Heart left ventricle (tissue), 16 donors: Measurements from ENCODE around the gene REXO5. TPM values are rescaled to one million over a fixed set of nuclear protein-coding genes. Genes with fewer than 3 reads are reported as not detected.
A peak's percentile ranks its signal among the peaks of the same experiment; 100 is the strongest.

Experiments
- ATAC-seq, 4 donors: fragments of 200-7000 bp; cut with Tn5 transposase; one replicate each; pipeline ENCODE4 v1.9.1; 2020 to 2022; ENCODE audit warnings: moderate library complexity in 4 of 4, mild to moderate bottlenecking in 3 of 4, moderate number of reproducible peaks in 1 of 4
- DNase-seq, 5 donors: peaks; one replicate each; pipeline ENCODE4 v3.0.0-alpha.2; 2020
- H3K27ac ChIP-seq, 12 donors: fragments of 200-600 bp; sonication (generic) in 4 of 12; one replicate each; pipeline versions ENCODE4 v1.5.0 to v1.8.0; 2016 to 2022; ENCODE audit warnings: mild to moderate bottlenecking in 2 of 12
- H3K27me3 ChIP-seq, 9 donors: fragments of 200-600 bp; sonication (generic) in 2 of 9; one replicate each; pipeline versions ENCODE4 v1.5.1 to v1.8.0; 2016 to 2022; ENCODE audit warnings: mild to moderate bottlenecking in 3 of 9
- H3K36me3 ChIP-seq, 9 donors: fragments of 200-600 bp; sonication (generic) in 2 of 9; one replicate each; pipeline versions ENCODE4 v1.5.0 to v1.8.0; 2018 to 2022; ENCODE audit warnings: mild to moderate bottlenecking in 2 of 9
- H3K4me1 ChIP-seq, 12 donors: fragments of 200-600 bp; sonication (generic) in 4 of 12; one replicate each; pipeline versions ENCODE4 v1.5.0 to v1.8.0; 2016 to 2022; ENCODE audit warnings: mild to moderate bottlenecking in 3 of 12
- H3K4me3 ChIP-seq, 12 donors: fragments of 200-600 bp; sonication (generic) in 4 of 12; one replicate each; pipeline versions ENCODE4 v1.5.0 to v1.8.0; 2017 to 2022; ENCODE audit warnings: mild to moderate bottlenecking in 9 of 12, moderate library complexity in 4 of 12
- H3K9me3 ChIP-seq, 12 donors: fragments of 200-600 bp; sonication (generic) in 4 of 12; one replicate each; pipeline versions ENCODE4 v1.5.0 to v1.8.0; 2016 to 2022; ENCODE audit warnings: mild to moderate bottlenecking in 1 of 12
- POLR2A ChIP-seq, 2 donors: fragments of 450-650 bp; IDR thresholded peaks; one replicate each; pipeline ENCODE4 v1.6.1; 2017; ENCODE audit warnings: antibody characterized with exemption in 2 of 2, mild to moderate bottlenecking in 2 of 2, moderate library complexity in 2 of 2
- WGBS, 4 donors: extraction: QIAGEN DNeasy Blood & Tissue Kit in 2 of 4; methylation state at CpG; one replicate each; pipeline versions ENCODE4 v1.1.5 to v1.1.7; 2013 to 2018; 5-methylcytosine and 5-hydroxymethylcytosine counted together
- intact Hi-C, 10 donors: fragments of 100-400 bp; cut with DNase I; formaldehyde crosslinking; loops; one replicate each; pipeline versions ENCODE4 v1.11.1 to v1.14.2; 2022
- polyA plus RNA-seq, 2 donors: library from polyadenylated mRNA; stranded (reverse); fragments of 200-250 nt; gene quantifications; one replicate each; pipeline ENCODE4 v1.2.3, GENCODE V29; 2013
- total RNA-seq, 9 donors: library from RNA; depleted of rRNA in 2 of 9; stranded (reverse); fragments of >200 nt in 2 of 9; fragmentation: NEBNext Ultra II Directional in 3 of 9; extraction: Animal tissue kit (Norgen Biotek cat#: 25700) in 3 of 9; gene quantifications; one replicate each; pipeline versions ENCODE4 v1.1.0 to v1.2.4, GENCODE V29; 2016 to 2023
- TF ChIP-seq, protein P1 (sequence below), 12 donors: fragments of 200-600 bp; sonication (generic) in 4 of 12; IDR thresholded peaks; one replicate each; pipeline versions ENCODE4 v1.5.0 to v1.8.0; 2018 to 2022; ENCODE audit warnings: antibody characterized with exemption in 12 of 12, mild to moderate bottlenecking in 5 of 12
- donor health status: ischemic (EF 13 %, LVEDD 7.1; RV severe dilation, severe dysfunction).
- donor health status: healthy with polysubstance abuse.
- donor health status: DM: no; HTN: yes; CAD: no.
- donor health status: DM: no; HTN: no; CAD: no.
- donor health status: ischemic (EF 25% LVEDD 6.9; RV normal size, moderate dysfunction).
- donor health status: ischemic (EF 25% LVEDD 5.7; RV mildly dilated, moderate dysfunction).
- donor health status: healthy.
- donor health status: DM: yes; HTN: yes; CAD: no.
- donor health status: ischemic (EF 35%, LVEDD 5.7; RV mildly dilated, moderate dysfunction).
- donor health status: nonischemic (EF 11% LVEDD 7.7; RV severe dilation, severe dysfunction).
- donor health status: DM: yes; HTN: yes; CAD: no.
- donor health status: PGD.
- donor health status: ischemic (EF 29% LVEDD 5.4; RV normal size, mild dysfunction).
- donor health status: nonischemic (EF 23%, LVEDD 6.1; RV moderate dilation, normal function).

The REXO5 gene
- total and polyA plus RNA-seq, 11 donors, result 1.6 to 7.5 (median 3.5) TPM

- H3K36me3 ChIP-seq, result peaks cover 0 to 16% (median 0%) of the 10 kb centered on the region in 9 donors
- H3K27me3 ChIP-seq, result no peaks in the 10 kb centered on the region
- ATAC-seq (no peak), DNase-seq (no peak)
- intact Hi-C loops, result no loop called here
- peaks cover 0 to 76% (median 29%) of the 10 kb centered on the region in 12 donors for H3K4me1 ChIP-seq
- no peaks in the 10 kb centered on the region for H3K9me3 ChIP-seq
- peak overlapping the region in 3 of 12 donors; percentile 14 to 64 (median 19) for H3K27ac ChIP-seq
- no peak overlapping the region for H3K4me3 ChIP-seq
- TF ChIP-seq POLR2A (IDR thresholded peaks at IDR 0.05), result no peak
- TF ChIP-seq, protein P1, sequence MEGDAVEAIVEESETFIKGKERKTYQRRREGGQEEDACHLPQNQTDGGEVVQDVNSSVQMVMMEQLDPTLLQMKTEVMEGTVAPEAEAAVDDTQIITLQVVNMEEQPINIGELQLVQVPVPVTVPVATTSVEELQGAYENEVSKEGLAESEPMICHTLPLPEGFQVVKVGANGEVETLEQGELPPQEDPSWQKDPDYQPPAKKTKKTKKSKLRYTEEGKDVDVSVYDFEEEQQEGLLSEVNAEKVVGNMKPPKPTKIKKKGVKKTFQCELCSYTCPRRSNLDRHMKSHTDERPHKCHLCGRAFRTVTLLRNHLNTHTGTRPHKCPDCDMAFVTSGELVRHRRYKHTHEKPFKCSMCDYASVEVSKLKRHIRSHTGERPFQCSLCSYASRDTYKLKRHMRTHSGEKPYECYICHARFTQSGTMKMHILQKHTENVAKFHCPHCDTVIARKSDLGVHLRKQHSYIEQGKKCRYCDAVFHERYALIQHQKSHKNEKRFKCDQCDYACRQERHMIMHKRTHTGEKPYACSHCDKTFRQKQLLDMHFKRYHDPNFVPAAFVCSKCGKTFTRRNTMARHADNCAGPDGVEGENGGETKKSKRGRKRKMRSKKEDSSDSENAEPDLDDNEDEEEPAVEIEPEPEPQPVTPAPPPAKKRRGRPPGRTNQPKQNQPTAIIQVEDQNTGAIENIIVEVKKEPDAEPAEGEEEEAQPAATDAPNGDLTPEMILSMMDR (IDR thresholded peaks at IDR 0.05), result no peak
- WGBS, 4 donors, result 71 to 78% (median 76%) methylated on average over 5 of the region's 5 CpGs
Measured at GRCh38 chr16:20883554-20884239, 77.4 kb downstream of the REXO5 start.

DNA sequence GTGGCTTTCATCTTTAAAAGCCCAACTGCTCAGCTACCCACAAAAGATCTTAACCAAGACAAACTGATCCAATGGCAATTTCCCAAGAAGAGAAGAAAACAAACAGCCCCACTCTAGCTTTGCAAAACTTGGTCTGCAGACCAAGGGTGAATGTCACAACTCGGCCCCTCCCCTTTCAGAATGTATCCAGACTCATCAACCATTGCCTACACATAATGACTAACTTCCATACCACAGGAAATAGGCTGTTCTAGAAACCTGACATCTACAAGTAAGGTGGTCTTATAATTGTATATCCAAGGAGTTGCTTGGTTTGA lies 77.9 kb downstream of the REXO5 start:
- Histone ChIP-seq H3K36me3 (peaks cover 0 to 16% (median 0%) of the 10 kb centered on the region in 9 donors), H3K4me3 (no peak overlapping the region), H3K4me1 (peaks cover 0 to 71% (median 24%) of the 10 kb centered on the region in 12 donors), H3K27me3 (no peaks in the 10 kb centered on the region), H3K27ac (peak overlapping the region in 3 of 12 donors; percentile 14 to 64 (median 19)), H3K9me3 (no peaks in the 10 kb centered on the region)
- DNase-seq (no peak), ATAC-seq (no peak)
- intact Hi-C loops, result no loop called here
- no peak for TF ChIP-seq POLR2A (IDR thresholded peaks at IDR 0.05)
- TF ChIP-seq, protein P1 (IDR thresholded peaks at IDR 0.05), result no peak
- WGBS, 4 donors, result 88 to 100% (median 95%) methylated on average over 1 of the region's 1 CpG

DNA sequence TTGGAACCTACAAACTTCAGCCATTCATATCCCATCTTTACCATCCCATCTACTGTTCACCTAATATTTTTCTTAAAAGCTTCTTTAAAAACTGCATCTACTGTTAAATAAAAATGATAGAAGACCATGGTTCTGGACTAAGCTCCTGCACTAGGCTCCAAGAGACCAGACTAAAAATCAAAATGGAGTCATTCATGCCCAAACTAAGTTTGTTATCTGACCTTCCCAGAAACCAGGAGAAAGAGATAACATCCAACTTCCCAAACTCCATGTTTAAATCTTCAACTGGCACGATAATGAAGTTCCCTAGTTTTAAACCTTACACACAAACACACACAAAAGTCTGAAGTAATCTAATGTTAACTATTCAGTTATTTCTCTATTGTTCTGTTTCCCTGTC lies 80.0 kb downstream of the REXO5 start:
- H3K4me1 ChIP-seq, result peaks cover 0 to 67% (median 16%) of the 10 kb centered on the region in 12 donors
- WGBS, 4 donors, result 0 to 80% (median 39%) methylated on average over 1 of the region's 1 CpG
- no peak for TF ChIP-seq POLR2A (IDR thresholded peaks at IDR 0.05)
- TF ChIP-seq, protein P1 (IDR thresholded peaks at IDR 0.05), result no peak
- ATAC-seq, result no peak
- H3K27ac ChIP-seq, result no peak overlapping the region
- no peak for DNase-seq
- H3K9me3 ChIP-seq, result no peaks in the 10 kb centered on the region
- no peaks in the 10 kb centered on the region for H3K27me3 ChIP-seq
- no peak overlapping the region for H3K4me3 ChIP-seq
- peaks cover 0 to 27% (median 0%) of the 10 kb centered on the region in 9 donors for H3K36me3 ChIP-seq
- intact Hi-C loops, result no loop called here

DNA sequence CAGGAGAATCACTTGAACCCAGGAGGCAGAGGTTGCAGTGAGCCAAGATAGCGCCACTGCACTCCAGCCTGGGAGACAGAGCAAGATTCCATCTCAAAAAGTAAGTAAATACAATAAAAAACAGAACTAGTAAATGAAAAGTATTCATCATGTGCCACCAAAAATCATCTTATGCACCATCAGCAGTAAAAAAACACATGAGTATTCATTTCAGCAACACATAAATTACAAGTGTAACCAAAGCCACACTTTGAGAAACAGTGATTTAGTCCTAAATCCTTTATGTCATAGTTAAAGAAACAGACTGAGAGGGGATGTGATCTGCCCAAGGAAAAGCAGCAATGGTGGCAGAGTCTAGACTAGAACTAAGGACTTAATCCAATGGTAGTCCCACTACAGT lies 80.9 kb downstream of the REXO5 start:
- no peak overlapping the region for H3K4me3 ChIP-seq
- DNase-seq (no peak), ATAC-seq (no peak)
- H3K36me3 ChIP-seq, result peaks cover 0 to 36% (median 4%) of the 10 kb centered on the region in 9 donors
- intact Hi-C loops, result no loop called here
- no peaks in the 10 kb centered on the region for H3K27me3 ChIP-seq
- WGBS, 4 donors, result 89 to 98% (median 95%) methylated on average over 1 of the region's 1 CpG
- peak overlapping the region in 3 of 12 donors; percentile 12 to 48 (median 14) for H3K27ac ChIP-seq
- no peaks in the 10 kb centered on the region for H3K9me3 ChIP-seq
- peaks cover 0 to 65% (median 15%) of the 10 kb centered on the region in 12 donors for H3K4me1 ChIP-seq
- TF ChIP-seq, protein P1 (IDR thresholded peaks at IDR 0.05), result no peak
- no peak for TF ChIP-seq POLR2A (IDR thresholded peaks at IDR 0.05)
